Measurements from ENCODE around the gene SLC8A3. TPM values are rescaled to one million over a fixed set of nuclear protein-coding genes. Genes with fewer than 3 reads are reported as not detected.

Gene SLC8A3
- total and polyA plus RNA-seq, 3 donors from 2014 or later, result 0.39 to 0.61 (median 0.43) TPM

- no peaks in the 10 kb centered on the region for H3K4me1 ChIP-seq
- no peaks in the 10 kb centered on the region for H3K36me3 ChIP-seq (ENCODE audit: low read depth, missing control alignments)
- no peaks in the 10 kb centered on the region for H3K9me3 ChIP-seq
- TF ChIP-seq, protein P1, sequence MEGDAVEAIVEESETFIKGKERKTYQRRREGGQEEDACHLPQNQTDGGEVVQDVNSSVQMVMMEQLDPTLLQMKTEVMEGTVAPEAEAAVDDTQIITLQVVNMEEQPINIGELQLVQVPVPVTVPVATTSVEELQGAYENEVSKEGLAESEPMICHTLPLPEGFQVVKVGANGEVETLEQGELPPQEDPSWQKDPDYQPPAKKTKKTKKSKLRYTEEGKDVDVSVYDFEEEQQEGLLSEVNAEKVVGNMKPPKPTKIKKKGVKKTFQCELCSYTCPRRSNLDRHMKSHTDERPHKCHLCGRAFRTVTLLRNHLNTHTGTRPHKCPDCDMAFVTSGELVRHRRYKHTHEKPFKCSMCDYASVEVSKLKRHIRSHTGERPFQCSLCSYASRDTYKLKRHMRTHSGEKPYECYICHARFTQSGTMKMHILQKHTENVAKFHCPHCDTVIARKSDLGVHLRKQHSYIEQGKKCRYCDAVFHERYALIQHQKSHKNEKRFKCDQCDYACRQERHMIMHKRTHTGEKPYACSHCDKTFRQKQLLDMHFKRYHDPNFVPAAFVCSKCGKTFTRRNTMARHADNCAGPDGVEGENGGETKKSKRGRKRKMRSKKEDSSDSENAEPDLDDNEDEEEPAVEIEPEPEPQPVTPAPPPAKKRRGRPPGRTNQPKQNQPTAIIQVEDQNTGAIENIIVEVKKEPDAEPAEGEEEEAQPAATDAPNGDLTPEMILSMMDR (IDR thresholded peaks at IDR 0.05), result no peak
- no peak for TF ChIP-seq POLR2A (IDR thresholded peaks at IDR 0.05)
- no peak overlapping the region for H3K4me3 ChIP-seq
- no peak overlapping the region for H3K27ac ChIP-seq
- H3K27me3 ChIP-seq, result no peaks in the 10 kb centered on the region
- WGBS, 2 donors, result 86% methylated on average over 6 of the region's 6 CpGs
- no peak for DNase-seq
- intact Hi-C loops (cut with DNase I; ENCODE audit: low total_unique reads), result no loop called here
These were observed 15.2 kb downstream of the SLC8A3 start for GRCh38 chr14:70173569-70173968.

GRCh38 chr14:70171726-70172125 is 17.0 kb downstream of the SLC8A3 start:
- Histone ChIP-seq H3K4me1 (no peaks in the 10 kb centered on the region), H3K9me3 (no peaks in the 10 kb centered on the region), H3K27ac (no peak overlapping the region), H3K36me3 (ENCODE audit: low read depth, missing control alignments) (no peaks in the 10 kb centered on the region), H3K27me3 (no peaks in the 10 kb centered on the region), H3K4me3 (no peak overlapping the region)
- TF ChIP-seq POLR2A (IDR thresholded peaks at IDR 0.05), result no peak
- TF ChIP-seq, protein P1 (IDR thresholded peaks at IDR 0.05), result no peak
- intact Hi-C loops (cut with DNase I; ENCODE audit: low total_unique reads), result no loop called here
- WGBS, 2 donors, result 73 to 83% methylated on average over 8 of the region's 8 CpGs
- no peak for DNase-seq

- TF ChIP-seq, protein P1 (IDR thresholded peaks at IDR 0.05), result no peak
- TF ChIP-seq POLR2A (IDR thresholded peaks at IDR 0.05), result no peak
- no peaks in the 10 kb centered on the region for H3K36me3 ChIP-seq (ENCODE audit: low read depth, missing control alignments)
- no peaks in the 10 kb centered on the region for H3K27me3 ChIP-seq
- no peak for DNase-seq
- H3K9me3 ChIP-seq, result no peaks in the 10 kb centered on the region
- H3K27ac ChIP-seq, result no peak overlapping the region
- H3K4me3 ChIP-seq, result no peak overlapping the region
- WGBS, 2 donors, result 86 to 87% methylated on average over 4 of the region's 4 CpGs
- H3K4me1 ChIP-seq, result no peaks in the 10 kb centered on the region
- intact Hi-C loops (cut with DNase I; ENCODE audit: low total_unique reads), result no loop called here
These were observed 17.8 kb downstream of the SLC8A3 start for GRCh38 chr14:70170976-70171375.

DNA sequence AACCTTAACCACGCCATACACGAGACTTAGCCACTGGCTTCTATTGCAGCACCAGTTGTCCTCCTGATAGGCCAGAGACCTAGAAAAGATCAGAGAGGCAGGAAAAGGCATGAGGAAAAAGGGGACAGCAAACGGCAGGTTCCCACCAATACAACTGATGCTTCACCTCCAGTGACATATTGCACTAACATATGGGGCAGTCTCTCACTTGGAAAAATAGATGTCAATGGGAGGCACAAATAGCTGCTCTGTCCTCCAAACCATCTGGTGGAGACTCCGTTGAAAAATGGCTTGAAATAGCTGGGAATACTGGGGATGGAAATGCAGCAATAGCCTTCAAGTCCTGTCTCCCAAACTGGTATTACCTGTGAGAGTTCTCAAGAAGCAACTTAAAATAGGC is 20.3 kb downstream of the SLC8A3 start:
- no peak for TF ChIP-seq POLR2A (IDR thresholded peaks at IDR 0.05)
- TF ChIP-seq, protein P1 (IDR thresholded peaks at IDR 0.05), result no peak
- intact Hi-C loops (cut with DNase I; ENCODE audit: low total_unique reads), result no loop called here

DNA sequence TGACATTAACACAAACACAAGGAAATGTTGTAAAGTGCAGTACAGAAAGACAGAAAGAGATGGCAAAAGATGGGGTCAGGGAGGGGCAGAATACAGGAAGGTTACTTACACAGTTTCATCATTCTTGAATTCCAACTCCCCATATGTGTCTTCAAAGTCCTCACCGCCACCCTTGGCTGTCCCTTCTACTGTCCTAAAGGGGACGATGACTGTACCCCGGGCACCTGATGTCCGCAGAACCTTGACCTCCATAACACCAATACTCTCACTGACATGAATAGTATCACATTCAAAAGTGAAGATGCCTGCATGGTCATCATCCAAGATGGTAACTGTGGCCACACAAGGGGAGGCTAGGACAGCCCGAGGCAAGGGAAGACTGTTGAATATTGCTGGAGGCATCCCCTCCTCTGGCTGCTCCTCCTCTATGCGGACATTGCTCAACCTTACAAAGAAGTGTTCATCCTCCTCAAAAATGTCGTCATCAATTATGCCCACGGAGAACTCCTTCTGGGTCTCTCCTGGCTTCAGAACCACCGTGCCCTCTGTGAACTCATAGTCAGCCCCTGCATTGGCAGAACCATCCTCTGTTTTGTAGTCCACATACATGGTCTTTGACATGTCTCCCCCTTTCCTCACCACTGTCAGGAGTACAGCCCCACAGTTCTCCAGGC is 22.1 kb downstream of the SLC8A3 start:
- Histone ChIP-seq H3K4me1 (no peaks in the 10 kb centered on the region), H3K9me3 (no peaks in the 10 kb centered on the region), H3K36me3 (ENCODE audit: low read depth, missing control alignments) (no peaks in the 10 kb centered on the region), H3K27me3 (no peaks in the 10 kb centered on the region), H3K27ac (no peak overlapping the region), H3K4me3 (no peak overlapping the region)
- WGBS, 2 donors, result 93 to 95% methylated on average over 9 of the region's 9 CpGs
- no peak for TF ChIP-seq POLR2A (IDR thresholded peaks at IDR 0.05)
- TF ChIP-seq, protein P1 (IDR thresholded peaks at IDR 0.05), result no peak
- intact Hi-C loops (cut with DNase I; ENCODE audit: low total_unique reads), result no loop called here
- no peak for DNase-seq

More for the DNA sequence above, 20.3 kb downstream of the SLC8A3 start:
- H3K27me3 ChIP-seq, result no peaks in the 10 kb centered on the region
- H3K36me3 ChIP-seq (ENCODE audit: low read depth, missing control alignments), result no peaks in the 10 kb centered on the region
- no peak overlapping the region for H3K4me3 ChIP-seq
- no peaks in the 10 kb centered on the region for H3K4me1 ChIP-seq
- H3K9me3 ChIP-seq, result no peaks in the 10 kb centered on the region
- no peak overlapping the region for H3K27ac ChIP-seq
- DNase-seq, result no peak
- WGBS, 2 donors, result 84 to 94% methylated on average over 4 of the region's 4 CpGs
